Activated CD8-positive, alpha-beta memory T cell treated with anti-CD3 and anti-CD28 coated beads, Interleukin-2, amount 50 U/mL, for 1 hour (primary cell): ENCODE data around the gene CYB5D1.

ENCODE experiments used
- DNase-seq: peaks from one replicate; pipeline ENCODE4 v3.0.0-alpha.2; 2020; ENCODE audit errors: extremely low read depth

CYB5D1 gene

DNA sequence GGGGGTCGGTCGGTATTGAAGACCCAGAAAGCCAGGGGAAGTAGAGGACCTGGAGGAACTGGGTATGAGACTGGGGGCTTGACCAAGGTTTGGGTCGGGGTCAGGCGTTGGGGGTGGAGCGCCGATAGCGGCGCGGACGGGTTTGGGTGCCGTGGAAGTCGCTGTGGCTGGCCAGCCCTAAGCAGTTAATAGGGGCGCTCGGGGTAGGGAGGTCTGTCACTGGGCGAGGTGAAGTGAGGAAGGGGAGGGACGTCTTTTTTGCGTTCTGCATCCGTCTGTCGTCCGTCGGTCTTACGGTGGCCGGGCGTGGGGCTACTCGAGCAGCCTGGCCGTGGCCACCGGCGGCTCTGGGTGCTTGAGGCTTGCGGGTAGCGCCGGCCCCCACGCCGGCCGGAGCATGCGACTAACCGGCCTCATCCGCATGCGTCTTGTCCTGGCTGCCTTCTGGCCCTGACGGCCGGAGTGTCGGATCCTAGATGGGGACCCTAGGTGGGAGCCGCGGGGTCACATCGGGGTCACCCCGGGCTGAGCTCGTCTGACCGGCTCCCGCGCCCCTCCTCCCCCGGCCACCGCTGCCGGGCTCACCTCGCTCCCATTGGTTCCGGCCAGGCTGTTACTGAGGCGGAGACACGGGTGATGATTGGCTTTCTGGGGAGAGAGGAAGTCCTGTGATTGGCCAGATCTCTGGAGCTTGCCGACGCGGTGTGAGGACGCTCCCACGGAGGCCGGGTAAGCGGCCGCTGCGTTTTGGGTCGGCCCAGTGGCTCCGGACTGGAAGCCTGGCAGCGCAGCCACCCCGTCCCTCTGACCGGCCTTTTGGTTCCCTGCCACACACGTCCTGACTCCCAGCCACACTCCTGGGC is 13.3 kb upstream of the CYB5D1 start:
- no peak for DNase-seq

DNA sequence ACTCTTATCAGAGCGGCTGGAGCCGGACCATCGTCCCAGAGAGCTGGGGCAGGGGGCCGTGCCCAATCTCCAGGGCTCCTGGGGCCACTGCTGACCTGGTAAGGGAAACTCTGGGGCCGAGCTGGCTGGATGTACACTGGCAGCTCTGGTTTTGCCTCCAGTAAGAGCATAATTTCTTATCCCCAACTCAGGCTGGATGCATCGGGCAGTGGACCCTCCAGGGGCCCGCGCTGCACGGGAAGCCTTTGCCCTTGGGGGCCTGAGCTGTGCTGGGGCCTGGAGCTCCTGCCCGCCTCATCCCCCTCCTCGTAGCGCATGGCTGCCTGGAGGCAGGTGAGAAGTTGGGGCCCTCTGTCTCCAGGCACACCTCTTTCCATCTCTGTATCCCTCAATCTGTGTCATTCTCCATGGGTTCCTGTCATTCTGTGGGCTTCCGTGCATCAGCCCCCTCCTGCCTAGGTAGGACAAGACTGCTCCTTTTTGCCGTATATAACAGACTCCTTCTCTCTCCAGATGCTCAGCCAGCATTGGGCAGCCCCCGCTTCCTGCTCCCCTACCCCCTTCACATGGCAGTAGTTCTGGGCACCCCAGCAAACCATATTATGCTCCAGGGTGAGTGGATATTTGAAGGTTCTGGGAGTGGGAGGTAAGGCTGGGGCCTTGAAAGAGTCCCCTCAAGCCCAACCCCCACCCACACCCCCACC is 12.3 kb upstream of the CYB5D1 start:
- DNase-seq = no peak

DNA sequence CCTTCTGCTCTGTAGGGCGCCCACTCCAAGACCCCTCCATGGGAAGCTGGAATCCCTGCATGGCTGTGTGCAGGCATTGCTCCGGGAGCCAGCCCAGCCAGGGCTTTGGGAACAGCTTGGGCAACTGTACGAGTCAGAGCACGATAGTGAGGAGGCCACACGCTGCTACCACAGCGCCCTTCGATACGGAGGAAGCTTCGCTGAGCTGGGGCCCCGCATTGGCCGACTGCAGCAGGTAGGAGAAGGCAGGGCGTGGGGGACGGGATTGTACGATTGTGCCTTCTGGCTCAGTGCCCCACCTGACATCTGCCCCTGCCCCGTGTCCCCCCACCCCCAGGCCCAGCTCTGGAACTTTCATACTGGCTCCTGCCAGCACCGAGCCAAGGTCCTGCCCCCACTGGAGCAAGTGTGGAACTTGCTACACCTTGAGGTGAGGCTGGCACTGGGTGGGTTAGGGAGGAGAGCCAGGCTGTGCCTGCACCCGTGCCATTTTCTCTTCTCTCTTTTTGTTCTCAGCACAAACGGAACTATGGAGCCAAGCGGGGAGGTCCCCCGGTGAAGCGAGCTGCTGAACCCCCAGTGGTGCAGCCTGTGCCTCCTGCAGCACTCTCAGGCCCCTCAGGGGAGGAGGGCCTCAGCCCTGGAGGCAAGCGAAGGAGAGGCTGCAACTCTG is 11.6 kb upstream of the CYB5D1 start:
- DNase-seq = no peak

DNA sequence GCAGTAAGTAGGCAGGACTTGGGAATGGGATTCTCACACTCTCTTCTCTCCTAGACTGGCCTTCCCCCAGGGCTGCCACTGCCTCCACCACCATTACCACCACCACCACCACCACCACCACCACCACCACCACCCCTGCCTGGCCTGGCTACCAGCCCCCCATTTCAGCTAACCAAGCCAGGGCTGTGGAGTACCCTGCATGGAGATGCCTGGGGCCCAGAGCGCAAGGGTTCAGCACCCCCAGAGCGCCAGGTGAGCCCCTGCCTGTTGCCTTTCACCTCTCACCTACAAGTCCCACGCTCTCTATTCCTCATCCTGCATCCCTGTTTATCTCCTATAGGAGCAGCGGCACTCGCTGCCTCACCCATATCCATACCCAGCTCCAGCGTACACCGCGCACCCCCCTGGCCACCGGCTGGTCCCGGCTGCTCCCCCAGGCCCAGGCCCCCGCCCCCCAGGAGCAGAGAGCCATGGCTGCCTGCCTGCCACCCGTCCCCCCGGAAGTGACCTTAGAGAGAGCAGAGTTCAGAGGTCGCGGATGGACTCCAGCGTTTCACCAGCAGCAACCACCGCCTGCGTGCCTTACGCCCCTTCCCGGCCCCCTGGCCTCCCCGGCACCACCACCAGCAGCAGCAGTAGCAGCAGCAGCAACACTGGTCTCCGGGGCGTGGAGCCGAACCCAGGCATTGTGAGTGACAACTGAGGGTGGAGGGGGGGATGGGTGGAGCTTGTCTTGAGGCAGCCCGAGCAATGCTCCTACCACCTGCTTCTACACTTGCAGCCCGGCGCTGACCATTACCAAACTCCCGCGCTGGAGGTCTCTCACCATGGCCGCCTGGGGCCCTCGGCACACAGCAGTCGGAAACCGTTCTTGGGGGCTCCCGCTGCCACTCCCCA is 10.8 kb upstream of the CYB5D1 start:
- no peak for DNase-seq

DNA sequence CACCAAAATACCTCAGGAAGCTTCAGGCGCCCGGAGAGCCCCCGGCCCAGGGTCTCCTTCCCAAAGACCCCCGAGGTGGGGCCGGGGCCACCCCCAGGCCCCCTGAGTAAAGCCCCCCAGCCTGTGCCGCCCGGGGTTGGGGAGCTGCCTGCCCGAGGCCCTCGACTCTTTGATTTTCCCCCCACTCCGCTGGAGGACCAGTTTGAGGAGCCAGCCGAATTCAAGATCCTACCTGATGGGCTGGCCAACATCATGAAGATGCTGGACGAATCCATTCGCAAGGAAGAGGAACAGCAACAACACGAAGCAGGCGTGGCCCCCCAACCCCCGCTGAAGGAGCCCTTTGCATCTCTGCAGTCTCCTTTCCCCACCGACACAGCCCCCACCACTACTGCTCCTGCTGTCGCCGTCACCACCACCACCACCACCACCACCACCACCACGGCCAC is 9.6 kb upstream of the CYB5D1 start:
- DNase-seq = no peak

DNA sequence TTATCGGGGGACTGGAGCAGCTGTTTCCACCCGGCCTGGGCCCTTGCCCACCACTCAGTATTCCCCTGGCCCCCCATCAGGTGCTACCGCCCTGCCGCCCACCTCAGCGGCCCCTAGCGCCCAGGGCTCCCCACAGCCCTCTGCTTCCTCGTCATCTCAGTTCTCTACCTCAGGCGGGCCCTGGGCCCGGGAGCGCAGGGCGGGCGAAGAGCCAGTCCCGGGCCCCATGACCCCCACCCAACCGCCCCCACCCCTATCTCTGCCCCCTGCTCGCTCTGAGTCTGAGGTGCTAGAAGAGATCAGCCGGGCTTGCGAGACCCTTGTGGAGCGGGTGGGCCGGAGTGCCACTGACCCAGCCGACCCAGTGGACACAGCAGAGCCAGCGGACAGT is 9.1 kb upstream of the CYB5D1 start:
- no peak for DNase-seq

DNA sequence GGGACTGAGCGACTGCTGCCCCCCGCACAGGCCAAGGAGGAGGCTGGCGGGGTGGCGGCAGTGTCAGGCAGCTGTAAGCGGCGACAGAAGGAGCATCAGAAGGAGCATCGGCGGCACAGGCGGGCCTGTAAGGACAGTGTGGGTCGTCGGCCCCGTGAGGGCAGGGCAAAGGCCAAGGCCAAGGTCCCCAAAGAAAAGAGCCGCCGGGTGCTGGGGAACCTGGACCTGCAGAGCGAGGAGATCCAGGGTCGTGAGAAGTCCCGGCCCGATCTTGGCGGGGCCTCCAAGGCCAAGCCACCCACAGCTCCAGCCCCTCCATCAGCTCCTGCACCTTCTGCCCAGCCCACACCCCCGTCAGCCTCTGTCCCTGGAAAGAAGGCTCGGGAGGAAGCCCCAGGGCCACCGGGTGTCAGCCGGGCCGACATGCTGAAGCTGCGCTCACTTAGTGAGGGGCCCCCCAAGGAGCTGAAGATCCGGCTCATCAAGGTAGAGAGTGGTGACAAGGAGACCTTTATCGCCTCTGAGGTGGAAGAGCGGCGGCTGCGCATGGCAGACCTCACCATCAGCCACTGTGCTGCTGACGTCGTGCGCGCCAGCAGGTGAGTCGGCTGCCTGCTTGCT is 8.6 kb upstream of the CYB5D1 start:
- no peak for DNase-seq

DNA sequence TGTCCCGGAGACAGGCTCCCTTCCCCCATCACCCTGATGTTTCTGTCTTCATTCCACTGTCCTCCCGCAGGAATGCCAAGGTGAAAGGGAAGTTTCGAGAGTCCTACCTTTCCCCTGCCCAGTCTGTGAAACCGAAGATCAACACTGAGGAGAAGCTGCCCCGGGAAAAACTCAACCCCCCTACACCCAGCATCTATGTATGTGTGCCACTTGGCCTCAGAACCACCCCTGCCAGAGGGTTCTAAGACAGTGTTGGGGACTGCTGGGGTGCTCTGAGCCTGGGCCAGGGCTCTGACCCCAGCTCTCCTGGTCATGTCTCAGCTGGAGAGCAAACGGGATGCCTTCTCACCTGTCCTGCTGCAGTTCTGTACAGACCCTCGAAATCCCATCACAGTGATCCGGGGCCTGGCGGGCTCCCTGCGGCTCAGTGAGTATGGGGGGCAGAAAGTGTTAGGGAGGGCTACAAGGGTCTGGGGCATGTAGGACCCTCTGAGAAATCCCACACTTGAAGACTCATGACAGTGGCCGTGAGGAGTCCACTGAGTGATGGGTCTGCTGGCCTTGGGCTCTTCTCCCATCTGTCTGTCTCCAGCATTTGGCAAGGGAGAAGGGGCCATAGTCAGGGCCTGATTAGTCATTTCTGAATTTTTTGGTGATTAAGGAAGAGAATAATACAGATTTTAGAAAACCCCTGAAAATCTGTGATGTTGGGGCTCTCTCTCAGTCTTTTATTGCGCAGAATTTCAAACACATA is 7.9 kb upstream of the CYB5D1 start:
- no peak for DNase-seq

DNA sequence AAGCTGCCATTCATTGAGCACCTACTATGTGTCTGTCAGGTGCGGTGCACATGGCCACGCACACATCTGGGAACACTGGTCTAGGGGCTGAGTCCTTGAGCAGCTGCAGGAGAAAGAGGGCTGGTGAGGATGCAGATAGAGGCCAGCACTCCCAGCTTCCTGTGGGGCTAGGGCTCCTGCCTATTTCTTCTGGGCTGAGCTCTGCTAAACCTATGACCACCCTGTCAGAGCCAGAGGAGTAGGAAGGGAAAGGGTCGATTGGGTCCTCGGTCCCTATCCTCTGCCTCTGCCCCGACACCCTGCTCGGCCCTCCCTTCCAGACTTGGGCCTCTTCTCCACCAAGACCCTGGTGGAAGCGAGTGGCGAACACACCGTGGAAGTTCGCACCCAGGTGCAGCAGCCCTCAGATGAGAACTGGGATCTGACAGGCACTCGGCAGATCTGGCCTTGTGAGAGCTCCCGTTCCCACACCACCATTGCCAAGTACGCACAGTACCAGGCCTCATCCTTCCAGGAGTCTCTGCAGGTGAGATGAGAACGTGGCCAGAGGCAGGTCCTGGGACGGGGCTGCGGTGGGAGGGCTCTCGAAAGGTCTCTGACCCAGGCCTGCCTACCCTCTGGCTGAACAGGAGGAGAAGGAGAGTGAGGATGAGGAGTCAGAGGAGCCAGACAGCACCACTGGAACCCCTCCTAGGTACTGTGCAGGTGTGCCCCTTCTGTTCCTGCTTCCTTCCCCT is 6.9 kb upstream of the CYB5D1 start:
- no peak for DNase-seq

DNA sequence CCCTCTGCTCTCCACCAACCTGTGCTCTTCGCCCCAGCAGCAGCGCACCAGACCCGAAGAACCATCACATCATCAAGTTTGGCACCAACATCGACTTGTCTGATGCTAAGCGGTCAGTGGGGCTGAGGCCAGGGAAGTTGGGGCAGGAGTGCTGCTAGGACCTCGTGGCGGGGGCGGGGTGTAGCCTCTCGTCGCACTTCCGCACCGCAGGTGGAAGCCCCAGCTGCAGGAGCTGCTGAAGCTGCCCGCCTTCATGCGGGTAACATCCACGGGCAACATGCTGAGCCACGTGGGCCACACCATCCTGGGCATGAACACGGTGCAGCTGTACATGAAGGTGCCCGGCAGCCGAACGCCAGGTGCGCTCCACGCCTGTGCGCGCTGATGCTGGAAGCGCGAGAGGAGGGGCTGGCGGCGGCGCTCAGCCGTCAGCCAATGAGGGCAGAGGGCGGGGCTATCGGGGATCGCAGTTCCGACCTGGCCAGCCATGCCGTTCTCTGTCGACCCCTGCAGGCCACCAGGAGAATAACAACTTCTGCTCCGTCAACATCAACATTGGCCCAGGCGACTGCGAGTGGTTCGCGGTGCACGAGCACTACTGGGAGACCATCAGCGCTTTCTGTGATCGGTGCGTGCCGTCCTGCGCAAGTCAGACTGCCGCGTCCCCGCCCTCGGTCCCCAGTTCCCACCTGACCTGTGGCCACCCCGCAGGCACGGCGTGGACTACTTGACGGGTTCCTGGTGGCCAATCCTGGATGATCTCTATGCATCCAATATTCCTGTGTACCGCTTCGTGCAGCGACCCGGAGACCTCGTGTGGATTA is 6.2 kb upstream of the CYB5D1 start:
- peak; percentile 91 for DNase-seq

DNA sequence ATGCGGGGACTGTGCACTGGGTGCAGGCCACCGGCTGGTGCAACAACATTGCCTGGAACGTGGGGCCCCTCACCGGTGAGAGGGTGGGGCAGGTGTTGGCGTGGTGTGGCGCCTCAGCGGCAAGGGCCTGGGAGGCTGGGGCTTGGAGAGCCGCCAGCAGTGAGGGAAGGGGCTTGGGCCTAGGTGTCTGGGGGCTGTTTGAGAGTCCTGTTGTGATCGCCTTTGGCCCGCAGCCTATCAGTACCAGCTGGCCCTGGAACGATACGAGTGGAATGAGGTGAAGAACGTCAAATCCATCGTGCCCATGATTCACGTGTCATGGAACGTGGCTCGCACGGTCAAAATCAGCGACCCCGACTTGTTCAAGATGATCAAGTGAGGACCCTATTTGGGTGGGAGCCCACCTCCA is 5.5 kb upstream of the CYB5D1 start:
- DNase-seq = no peak

DNA sequence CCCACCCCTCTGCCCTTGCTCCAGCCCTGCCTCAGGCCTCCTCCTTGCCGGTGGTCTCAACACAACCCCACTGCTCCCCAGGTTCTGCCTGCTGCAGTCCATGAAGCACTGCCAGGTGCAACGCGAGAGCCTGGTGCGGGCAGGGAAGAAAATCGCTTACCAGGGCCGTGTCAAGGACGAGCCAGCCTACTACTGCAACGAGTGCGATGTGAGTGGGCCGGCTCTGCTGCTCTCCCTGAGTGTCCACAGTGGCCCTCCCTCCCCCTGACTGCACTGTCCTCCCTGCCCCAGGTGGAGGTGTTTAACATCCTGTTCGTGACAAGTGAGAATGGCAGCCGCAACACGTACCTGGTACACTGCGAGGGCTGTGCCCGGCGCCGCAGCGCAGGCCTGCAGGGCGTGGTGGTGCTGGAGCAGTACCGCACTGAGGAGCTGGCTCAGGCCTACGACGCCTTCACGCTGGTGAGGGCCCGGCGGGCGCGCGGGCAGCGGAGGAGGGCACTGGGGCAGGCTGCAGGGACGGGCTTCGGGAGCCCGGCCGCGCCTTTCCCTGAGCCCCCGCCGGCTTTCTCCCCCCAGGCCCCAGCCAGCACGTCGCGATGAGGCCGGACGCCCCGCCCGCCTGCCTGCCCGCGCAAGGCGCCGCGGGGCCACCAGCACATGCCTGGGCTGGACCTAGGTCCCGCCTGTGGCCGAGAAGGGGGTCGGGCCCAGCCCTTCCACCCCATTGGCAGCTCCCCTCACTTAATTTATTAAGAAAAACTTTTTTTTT is 4.7 kb upstream of the CYB5D1 start:
- DNase-seq = no peak

DNA sequence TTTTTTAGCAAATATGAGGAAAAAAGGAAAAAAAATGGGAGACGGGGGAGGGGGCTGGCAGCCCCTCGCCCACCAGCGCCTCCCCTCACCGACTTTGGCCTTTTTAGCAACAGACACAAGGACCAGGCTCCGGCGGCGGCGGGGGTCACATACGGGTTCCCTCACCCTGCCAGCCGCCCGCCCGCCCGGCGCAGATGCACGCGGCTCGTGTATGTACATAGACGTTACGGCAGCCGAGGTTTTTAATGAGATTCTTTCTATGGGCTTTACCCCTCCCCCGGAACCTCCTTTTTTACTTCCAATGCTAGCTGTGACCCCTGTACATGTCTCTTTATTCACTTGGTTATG is 4.1 kb upstream of the CYB5D1 start:
- no peak for DNase-seq

DNA sequence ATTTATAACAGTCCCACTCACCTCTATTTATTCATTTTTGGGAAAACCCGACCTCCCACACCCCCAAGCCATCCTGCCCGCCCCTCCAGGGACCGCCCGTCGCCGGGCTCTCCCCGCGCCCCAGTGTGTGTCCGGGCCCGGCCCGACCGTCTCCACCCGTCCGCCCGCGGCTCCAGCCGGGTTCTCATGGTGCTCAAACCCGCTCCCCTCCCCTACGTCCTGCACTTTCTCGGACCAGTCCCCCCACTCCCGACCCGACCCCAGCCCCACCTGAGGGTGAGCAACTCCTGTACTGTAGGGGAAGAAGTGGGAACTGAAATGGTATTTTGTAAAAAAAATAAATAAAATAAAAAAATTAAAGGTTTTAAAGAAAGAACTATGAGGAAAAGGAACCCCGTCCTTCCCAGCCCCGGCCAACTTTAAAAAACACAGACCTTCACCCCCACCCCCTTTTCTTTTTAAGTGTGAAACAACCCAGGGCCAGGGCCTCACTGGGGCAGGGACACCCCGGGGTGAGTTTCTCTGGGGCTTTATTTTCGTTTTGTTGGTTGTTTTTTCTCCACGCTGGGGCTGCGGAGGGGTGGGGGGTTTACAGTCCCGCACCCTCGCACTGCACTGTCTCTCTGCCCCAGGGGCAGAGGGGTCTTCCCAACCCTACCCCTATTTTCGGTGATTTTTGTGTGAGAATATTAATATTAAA is 3.6 kb upstream of the CYB5D1 start:
- no peak for DNase-seq

DNA sequence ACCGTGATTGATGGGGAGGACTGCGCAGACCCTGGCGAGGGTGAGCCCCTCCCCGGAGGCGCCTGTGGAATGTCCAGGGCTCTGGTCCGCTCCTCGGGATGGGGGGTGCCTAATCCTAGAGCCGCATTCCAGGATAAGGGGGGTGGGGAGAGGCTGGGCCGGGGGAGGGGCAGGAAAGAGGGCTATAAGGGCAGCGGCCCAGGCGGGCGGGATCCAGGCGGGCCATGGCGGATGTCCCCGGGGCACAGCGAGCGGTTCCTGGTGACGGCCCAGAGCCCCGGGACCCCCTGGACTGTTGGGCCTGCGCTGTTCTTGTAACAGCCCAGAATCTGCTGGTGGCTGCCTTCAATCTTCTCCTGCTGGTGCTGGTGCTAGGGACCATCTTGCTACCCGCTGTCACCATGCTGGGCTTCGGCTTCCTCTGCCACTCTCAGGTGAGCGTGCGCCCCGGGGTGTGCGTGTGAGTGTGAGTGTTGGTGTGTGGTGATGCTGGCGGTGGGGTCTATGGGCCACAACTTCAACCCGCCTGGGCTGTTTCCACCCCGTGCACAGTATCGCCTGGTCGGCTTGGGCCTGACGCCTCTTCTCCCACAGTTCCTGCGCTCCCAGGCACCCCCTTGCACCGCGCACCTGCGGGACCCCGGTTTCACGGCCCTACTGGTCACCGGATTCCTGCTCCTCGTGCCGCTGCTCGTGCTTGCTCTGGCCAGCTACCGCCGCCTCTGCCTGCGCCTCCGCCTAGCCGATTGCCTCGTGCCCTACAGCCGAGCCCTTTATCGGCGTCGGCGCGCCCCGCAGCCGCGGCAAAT is 2.7 kb upstream of the CYB5D1 start, which contains the start of gene TMEM88:
TSS of gene TMEM88 (plus strand) at position 216 of the 809 bp plus-strand sequence. CDS start at position 225, 9 bp downstream.
- DNase-seq = no peak

DNA sequence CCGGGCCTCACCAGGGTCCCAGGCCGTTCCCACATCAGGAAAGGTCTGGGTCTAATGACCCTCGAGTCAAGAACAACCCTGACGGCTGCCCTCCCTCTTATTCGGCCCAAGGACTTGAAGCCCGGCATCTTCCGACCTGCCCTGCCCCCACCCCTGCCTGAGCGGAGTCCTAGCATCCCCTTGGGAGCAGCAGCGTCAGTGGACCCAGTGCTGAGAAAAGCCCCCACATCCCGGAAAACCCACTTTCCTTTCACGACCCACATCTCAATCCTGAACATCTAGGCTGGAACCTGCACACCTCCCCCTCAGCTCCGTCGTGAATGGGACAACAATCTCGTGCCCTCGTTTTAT is 2.2 kb upstream of the CYB5D1 start:
- DNase-seq = no peak
